Naive B cell (primary cell): ENCODE results near the gene LRCH1. TPM values are rescaled to one million over a fixed set of nuclear protein-coding genes. Genes with fewer than 3 reads are reported as not detected.
A peak's percentile ranks its signal among the peaks of the same experiment; 100 is the strongest.

Source experiments
- ATAC-seq, 2 donors: fragments of 150-1000 bp; cut with Tn5 transposase; 2 replicates each; pipeline ENCODE4 v1.10.0; 2021; ENCODE audit warnings: low read depth in 2 of 2, mild to moderate bottlenecking in 2 of 2, moderate library complexity in 2 of 2
- DNase-seq: peaks from one replicate; pipeline ENCODE4 v3.0.0; 2022
- H3K27ac Mint-ChIP-seq, 6 donors: one replicate each; pipeline ENCODE4 v1.8.0; 2020 to 2022; ENCODE audit warnings: mild to moderate bottlenecking in 6 of 6, mixed read lengths in 6 of 6, moderate library complexity in 5 of 6, inconsistent platforms in 2 of 6
- H3K27me3 Mint-ChIP-seq, 3 donors: one replicate each; pipeline ENCODE4 v1.8.0; 2021 to 2022; ENCODE audit warnings: mixed read lengths in 3 of 3, mild to moderate bottlenecking in 1 of 3
- H3K36me3 Mint-ChIP-seq, 2 donors: one replicate each; pipeline ENCODE4 v1.8.0; 2020 to 2022; ENCODE audit warnings: mixed read lengths in 2 of 2, inconsistent platforms in 1 of 2, mild to moderate bottlenecking in 1 of 2
- H3K4me1 Mint-ChIP-seq, 3 donors: one replicate each; pipeline ENCODE4 v1.8.0; 2020 to 2022; ENCODE audit warnings: mixed read lengths in 3 of 3, inconsistent platforms in 1 of 3, mild to moderate bottlenecking in 1 of 3, moderate library complexity in 1 of 3
- H3K4me3 Mint-ChIP-seq, 8 donors: one replicate each; pipeline ENCODE4 v1.8.0; 2020 to 2022; ENCODE audit warnings: mild to moderate bottlenecking in 8 of 8, mixed read lengths in 8 of 8, moderate library complexity in 8 of 8, inconsistent platforms in 2 of 8
- H3K9me3 Mint-ChIP-seq, 7 donors: one replicate each; pipeline ENCODE4 v1.8.0; 2020 to 2022; ENCODE audit warnings: mixed read lengths in 7 of 7, mild to moderate bottlenecking in 5 of 7, inconsistent platforms in 2 of 7, moderate library complexity in 1 of 7
- polyA plus RNA-seq, 6 donors: library from polyadenylated mRNA; unstranded; fragments of 300-500 nt; fragmentation: Illumina TruSeq; gene quantifications; one replicate each; pipeline ENCODE4 v1.2.3, GENCODE V29; 2021; ENCODE audit warnings: low read depth in 6 of 6

Gene LRCH1
- polyA plus RNA-seq, 6 donors from 2014 or later = 6.9 to 14.0 (median 9.8) TPM

- peak; percentile 77 to 78 for ATAC-seq
Measured at GRCh38 chr13:46572752-46573431, 19.9 kb downstream of the LRCH1 start.

GRCh38 chr13:46575301-46575771 is 22.4 kb downstream of the LRCH1 start:
- Mint-ChIP-seq H3K36me3 (no peaks in the 10 kb centered on the region), H3K4me1 (peaks cover 79 to 96% (median 89%) of the 10 kb centered on the region in 3 donors), H3K4me3 (peak overlapping the region in 3 of 8 donors; percentile 9 to 63 (median 17)), H3K27ac (peak overlapping the region in 5 of 6 donors; percentile 3 to 82 (median 43)), H3K9me3 (no peaks in the 10 kb centered on the region), H3K27me3 (no peaks in the 10 kb centered on the region)
- no peak for DNase-seq
- peak in 1 of 2 donors; percentile 5 for ATAC-seq

More at GRCh38 chr13:46572752-46573431, 19.9 kb downstream of the LRCH1 start:
- H3K27ac Mint-ChIP-seq = peak overlapping the region in 1 of 6 donors; percentile 78
- H3K9me3 Mint-ChIP-seq = no peaks in the 10 kb centered on the region
- H3K27me3 Mint-ChIP-seq = no peaks in the 10 kb centered on the region
- H3K36me3 Mint-ChIP-seq = no peaks in the 10 kb centered on the region
- DNase-seq = no peak
- H3K4me3 Mint-ChIP-seq = peak overlapping the region in 4 of 8 donors; percentile 36 to 60 (median 53)
- peaks cover 75 to 88% (median 86%) of the 10 kb centered on the region in 3 donors for H3K4me1 Mint-ChIP-seq

DNA sequence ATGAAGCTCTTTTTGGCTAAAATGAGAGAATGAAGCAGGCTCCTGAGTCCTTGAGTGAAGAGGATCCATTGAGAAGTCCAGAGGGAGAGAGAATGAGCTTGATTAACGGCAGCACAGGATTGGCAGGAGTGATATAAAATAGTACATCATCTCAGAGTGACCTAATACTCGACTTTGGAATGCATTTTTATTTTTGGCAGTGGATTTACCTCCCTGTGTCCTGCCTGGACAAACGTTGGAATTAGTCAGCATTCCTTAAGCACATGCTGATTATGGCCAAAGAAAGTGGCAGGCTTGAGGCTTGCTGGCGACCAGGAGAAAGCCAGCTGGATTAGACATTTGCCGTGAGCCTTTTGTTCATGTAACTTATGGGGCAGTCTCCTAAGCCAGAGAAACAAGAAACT is 22.9 kb downstream of the LRCH1 start:
- Mint-ChIP-seq H3K9me3 (no peaks in the 10 kb centered on the region), H3K27ac (peak overlapping the region in 5 of 6 donors; percentile 3 to 82 (median 43)), H3K36me3 (no peaks in the 10 kb centered on the region), H3K4me1 (peaks cover 79 to 96% (median 89%) of the 10 kb centered on the region in 3 donors), H3K4me3 (peak overlapping the region in 3 of 8 donors; percentile 9 to 63 (median 48)), H3K27me3 (no peaks in the 10 kb centered on the region)
- ATAC-seq (no peak), DNase-seq (no peak)

- no peaks in the 10 kb centered on the region for H3K27me3 Mint-ChIP-seq
- no peaks in the 10 kb centered on the region for H3K36me3 Mint-ChIP-seq
- H3K4me3 Mint-ChIP-seq = peak overlapping the region in 2 of 8 donors; percentile 70 to 75
- H3K27ac Mint-ChIP-seq = peak overlapping the region in 5 of 6 donors; percentile 45 to 90 (median 71)
- H3K4me1 Mint-ChIP-seq = peaks cover 77 to 92% (median 87%) of the 10 kb centered on the region in 3 donors
- no peak for DNase-seq
- no peaks in the 10 kb centered on the region for H3K9me3 Mint-ChIP-seq
- no peak for ATAC-seq
Measured at GRCh38 chr13:46576762-46577161, 23.8 kb downstream of the LRCH1 start.

DNA sequence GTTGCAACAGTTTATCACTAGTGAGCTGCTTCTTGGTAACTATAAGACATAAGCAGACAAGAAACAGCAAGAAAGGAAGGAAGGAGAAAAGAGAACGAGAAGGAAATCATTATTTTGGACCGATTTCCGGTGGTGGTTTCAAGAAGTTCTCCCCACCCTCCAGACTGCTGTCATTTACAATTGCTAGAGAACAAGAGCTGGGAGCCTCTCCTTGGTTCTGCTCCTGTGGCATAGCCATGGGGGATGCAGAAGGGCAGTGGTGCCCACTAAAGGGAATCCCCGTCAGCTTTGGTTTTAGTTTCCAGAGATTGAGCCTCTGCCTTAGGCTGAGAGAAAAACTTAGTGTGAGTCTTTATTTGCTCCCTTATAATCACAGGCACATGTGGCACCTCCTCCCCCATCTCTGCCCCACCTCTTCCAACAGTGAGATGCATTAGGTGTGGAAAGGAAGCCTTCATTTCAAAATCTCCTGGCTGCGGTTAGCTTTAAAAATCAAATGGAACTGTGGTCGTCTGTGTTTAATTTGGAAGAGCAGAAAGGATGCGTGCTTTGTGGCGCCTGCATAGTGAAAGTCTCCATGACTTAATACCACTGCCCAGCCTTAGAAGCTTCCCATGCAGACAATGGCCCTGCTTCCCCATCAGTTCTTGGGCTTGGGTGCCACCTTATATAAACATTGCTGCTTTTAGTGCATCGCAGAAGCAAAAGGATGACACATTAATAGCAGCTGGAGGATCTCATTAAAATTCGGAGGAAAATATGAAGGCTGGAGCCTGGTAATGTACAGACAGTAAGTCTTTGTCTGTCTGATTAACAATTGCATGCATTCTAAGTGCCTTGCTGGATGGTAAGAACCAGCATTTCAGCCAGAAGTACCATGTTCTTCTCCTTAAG is 25.0 kb downstream of the LRCH1 start:
- Mint-ChIP-seq H3K4me1 (peaks cover 65 to 87% (median 79%) of the 10 kb centered on the region in 3 donors), H3K36me3 (no peaks in the 10 kb centered on the region), H3K9me3 (no peaks in the 10 kb centered on the region), H3K4me3 (peak overlapping the region; percentile 3 to 85 (median 70)), H3K27me3 (no peaks in the 10 kb centered on the region), H3K27ac (peak overlapping the region; percentile 74 to 97 (median 92))
- DNase-seq = peak; percentile 32
- peak; percentile 45 to 47 for ATAC-seq

- Mint-ChIP-seq H3K4me3 (peak overlapping the region in 7 of 8 donors; percentile 3 to 77 (median 67)), H3K27me3 (no peaks in the 10 kb centered on the region), H3K4me1 (peaks cover 59 to 86% (median 79%) of the 10 kb centered on the region in 3 donors), H3K9me3 (no peaks in the 10 kb centered on the region), H3K36me3 (no peaks in the 10 kb centered on the region), H3K27ac (peak overlapping the region; percentile 74 to 97 (median 92))
- ATAC-seq = peak; percentile 78 to 82
- peak; percentile 40 for DNase-seq
Measured at GRCh38 chr13:46578590-46578975, 25.6 kb downstream of the LRCH1 start.

DNA sequence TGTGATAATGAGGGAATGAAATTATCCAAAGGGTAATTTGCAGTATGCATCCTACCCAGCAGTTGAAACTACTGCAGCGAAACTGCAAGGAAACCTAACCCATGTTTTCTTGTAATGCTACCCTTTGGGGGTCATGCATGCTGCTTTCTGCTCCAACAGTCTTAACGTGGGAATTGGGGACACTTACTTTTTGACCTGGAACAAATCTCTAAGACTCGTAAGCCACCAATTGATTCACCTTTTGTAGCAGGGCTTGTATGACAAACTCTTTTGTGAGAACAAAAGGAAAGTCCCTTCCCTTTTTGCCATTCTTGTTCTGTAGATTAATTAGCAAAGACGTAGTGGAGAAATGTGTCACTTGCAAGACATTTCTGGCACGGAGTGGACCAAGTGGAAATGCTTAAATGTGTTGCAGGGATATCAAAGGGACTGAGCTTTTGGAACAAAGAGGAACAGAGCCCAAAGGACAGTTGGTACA is 27.4 kb downstream of the LRCH1 start:
- Mint-ChIP-seq H3K4me1 (peaks cover 64 to 90% (median 81%) of the 10 kb centered on the region in 3 donors), H3K27ac (peak overlapping the region in 5 of 6 donors; percentile 5 to 84 (median 48)), H3K27me3 (no peaks in the 10 kb centered on the region), H3K4me3 (peak overlapping the region in 5 of 8 donors; percentile 3 to 62 (median 4)), H3K9me3 (no peaks in the 10 kb centered on the region), H3K36me3 (no peaks in the 10 kb centered on the region)
- DNase-seq (no peak), ATAC-seq (no peak)

- Mint-ChIP-seq H3K27ac (no peak overlapping the region), H3K36me3 (no peaks in the 10 kb centered on the region), H3K27me3 (no peaks in the 10 kb centered on the region), H3K4me3 (no peak overlapping the region), H3K4me1 (peaks cover 68 to 90% (median 88%) of the 10 kb centered on the region in 3 donors), H3K9me3 (no peaks in the 10 kb centered on the region)
- ATAC-seq (no peak), DNase-seq (no peak)
Measured at GRCh38 chr13:46582190-46582589, 29.2 kb downstream of the LRCH1 start.

DNA sequence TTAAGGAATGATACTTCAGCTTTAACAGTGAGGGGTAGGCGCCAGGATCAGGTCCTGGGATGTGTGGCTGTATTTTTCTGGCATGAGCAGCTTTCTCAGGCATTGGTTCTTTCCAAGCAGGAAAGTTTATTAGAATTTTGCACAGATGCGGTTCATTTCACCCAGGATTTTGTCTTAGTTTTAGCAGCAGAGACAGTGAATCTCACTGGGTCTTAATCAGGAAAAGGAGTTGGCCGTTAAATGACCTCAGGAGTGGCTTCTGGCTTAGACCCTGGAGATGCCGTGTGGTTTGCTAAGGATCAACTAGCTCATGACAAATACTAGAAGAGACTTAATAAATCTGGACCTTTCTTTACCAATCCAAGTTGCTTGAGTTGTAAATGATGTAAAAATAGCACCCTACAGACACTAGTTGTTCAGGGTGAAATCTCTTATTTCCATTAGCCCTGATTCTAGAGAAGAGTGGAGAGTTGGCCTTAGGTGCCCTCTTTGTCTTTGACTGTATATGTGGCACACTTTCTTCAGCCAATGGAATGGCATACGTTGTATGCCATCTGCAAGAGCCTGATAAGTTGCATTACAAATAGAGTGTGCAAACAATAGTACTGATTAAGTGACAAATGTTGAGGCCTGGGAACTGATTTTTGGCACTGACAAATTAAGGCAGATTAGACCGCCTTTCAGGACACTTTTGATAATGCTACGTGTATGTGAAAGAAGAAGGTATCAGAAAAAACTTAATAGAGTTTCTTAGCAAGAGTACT is 34.0 kb downstream of the LRCH1 start:
- Mint-ChIP-seq H3K27me3 (no peaks in the 10 kb centered on the region), H3K36me3 (no peaks in the 10 kb centered on the region), H3K4me3 (peak overlapping the region; percentile 26 to 83 (median 61)), H3K4me1 (peaks cover 56 to 91% (median 77%) of the 10 kb centered on the region in 3 donors), H3K9me3 (no peaks in the 10 kb centered on the region), H3K27ac (peak overlapping the region in 5 of 6 donors; percentile 21 to 86 (median 59))
- ATAC-seq (no peak), DNase-seq (no peak)

- peak overlapping the region; percentile 66 to 92 (median 83) for H3K27ac Mint-ChIP-seq
Measured at GRCh38 chr13:46587807-46588418, 34.9 kb downstream of the LRCH1 start.

GRCh38 chr13:46592385-46592784 is 39.4 kb downstream of the LRCH1 start:
- Mint-ChIP-seq H3K27me3 (no peaks in the 10 kb centered on the region), H3K27ac (peak overlapping the region in 5 of 6 donors; percentile 56 to 89 (median 79)), H3K9me3 (no peaks in the 10 kb centered on the region), H3K4me1 (peaks cover 64 to 95% (median 79%) of the 10 kb centered on the region in 3 donors), H3K4me3 (peak overlapping the region in 7 of 8 donors; percentile 12 to 86 (median 69)), H3K36me3 (no peaks in the 10 kb centered on the region)
- DNase-seq = no peak
- no peak for ATAC-seq

More at GRCh38 chr13:46587807-46588418, 34.9 kb downstream of the LRCH1 start:
- H3K36me3 Mint-ChIP-seq = no peaks in the 10 kb centered on the region
- H3K4me1 Mint-ChIP-seq = peaks cover 63 to 94% (median 84%) of the 10 kb centered on the region in 3 donors
- peak overlapping the region; percentile 49 to 89 (median 74) for H3K4me3 Mint-ChIP-seq
- DNase-seq = peak; percentile 53
- H3K9me3 Mint-ChIP-seq = no peaks in the 10 kb centered on the region
- no peaks in the 10 kb centered on the region for H3K27me3 Mint-ChIP-seq
- peak; percentile 88 to 89 for ATAC-seq

- Mint-ChIP-seq H3K4me3 (peak overlapping the region; percentile 8 to 86 (median 48)), H3K9me3 (no peaks in the 10 kb centered on the region), H3K4me1 (peaks cover 68 to 96% (median 81%) of the 10 kb centered on the region in 3 donors), H3K27me3 (no peaks in the 10 kb centered on the region), H3K27ac (peak overlapping the region; percentile 66 to 94 (median 86)), H3K36me3 (no peaks in the 10 kb centered on the region)
- ATAC-seq (peak; percentile 43 to 60), DNase-seq (peak; percentile 43)
Measured at GRCh38 chr13:46593398-46593797, 40.4 kb downstream of the LRCH1 start.
